Stimulated activated effector memory CD8-positive, alpha-beta T cell treated with anti-CD3 and anti-CD28 coated beads, Interleukin-12 subunit alpha, Interleukin-12 subunit beta, amount 100 ng/mL, for 72 hours (primary cell): ENCODE data around the gene SRRM5.
"Not testable (repeated sequence)": the region's sequence is repeated elsewhere in the genome, so short reads cannot be mapped to it uniquely, and the experiment has no call there.

Experiments used
- ATAC-seq: fragments of 150-1000 bp; cut with Tn5 transposase; 2 replicates; pipeline ENCODE4 v1.10.0; 2021
- DNase-seq, 2 donors: peaks; one replicate each; pipeline ENCODE4 v3.0.0; 2021 to 2022; ENCODE audit warnings: low spot score in 2 of 2
- H3K27ac Mint-ChIP-seq: one replicate; pipeline ENCODE4 v1.8.0; 2022; ENCODE audit warnings: mild to moderate bottlenecking, mixed read lengths
- H3K36me3 Mint-ChIP-seq: one replicate; pipeline ENCODE4 v1.8.0; 2022; ENCODE audit warnings: mild to moderate bottlenecking, mixed read lengths
- H3K4me1 Mint-ChIP-seq: one replicate; pipeline ENCODE4 v1.8.0; 2022; ENCODE audit warnings: mixed read lengths
- H3K4me3 Mint-ChIP-seq: one replicate; pipeline ENCODE4 v1.8.0; 2022; ENCODE audit warnings: mild to moderate bottlenecking, mixed read lengths
- H3K9me3 Mint-ChIP-seq: one replicate; pipeline ENCODE4 v1.8.0; 2022; ENCODE audit warnings: mixed read lengths

Gene SRRM5

GRCh38 chr19:43582495-43582894 lies 29.4 kb upstream of the SRRM5 start:
- Mint-ChIP-seq H3K4me3 (peak overlapping the region; percentile 75), H3K27ac (peak overlapping the region; percentile 8), H3K9me3 (no peaks in the 10 kb centered on the region), H3K36me3 (peaks cover 13% of the 10 kb centered on the region), H3K4me1 (peaks cover 36% of the 10 kb centered on the region)
- ATAC-seq, result no peak
- DNase-seq, result no peak

- no peak overlapping the region for H3K4me3 Mint-ChIP-seq
- no peaks in the 10 kb centered on the region for H3K9me3 Mint-ChIP-seq
- no peak for ATAC-seq
- peaks cover 7% of the 10 kb centered on the region for H3K36me3 Mint-ChIP-seq
- peak overlapping the region; percentile 83 for H3K27ac Mint-ChIP-seq
- DNase-seq, result no peak
- H3K4me1 Mint-ChIP-seq, result peaks cover 28% of the 10 kb centered on the region
Measured at GRCh38 chr19:43584484-43584883, 27.4 kb upstream of the SRRM5 start.

- H3K4me3 Mint-ChIP-seq, result no peak overlapping the region
- DNase-seq, result no peak
- ATAC-seq, result no peak
- peaks cover 24% of the 10 kb centered on the region for H3K4me1 Mint-ChIP-seq
- peaks cover 19% of the 10 kb centered on the region for H3K36me3 Mint-ChIP-seq
- no peaks in the 10 kb centered on the region for H3K9me3 Mint-ChIP-seq
- peak overlapping the region; percentile 49 for H3K27ac Mint-ChIP-seq
Measured at GRCh38 chr19:43586346-43586745, 25.5 kb upstream of the SRRM5 start.

- not testable (repeated sequence) for H3K9me3 Mint-ChIP-seq, ATAC-seq, DNase-seq, H3K4me3 Mint-ChIP-seq, H3K27ac Mint-ChIP-seq
- Mint-ChIP-seq H3K4me1 (peaks cover 24% of the 10 kb centered on the region), H3K36me3 (peaks cover 26% of the 10 kb centered on the region)
Measured at GRCh38 chr19:43587029-43587428, 24.9 kb upstream of the SRRM5 start.

GRCh38 chr19:43589277-43589676 lies 22.6 kb upstream of the SRRM5 start:
- Mint-ChIP-seq H3K4me3 (no peak overlapping the region), H3K36me3 (peaks cover 44% of the 10 kb centered on the region), H3K9me3 (no peaks in the 10 kb centered on the region), H3K27ac (peak overlapping the region; percentile 60), H3K4me1 (peaks cover 32% of the 10 kb centered on the region)
- no peak for ATAC-seq
- no peak for DNase-seq

GRCh38 chr19:43589678-43590077 lies 22.2 kb upstream of the SRRM5 start:
- peaks cover 30% of the 10 kb centered on the region for H3K4me1 Mint-ChIP-seq
- no peak overlapping the region for H3K4me3 Mint-ChIP-seq
- DNase-seq (no peak), ATAC-seq (peak; percentile 48)
- H3K9me3 Mint-ChIP-seq, result no peaks in the 10 kb centered on the region
- peak overlapping the region; percentile 60 for H3K27ac Mint-ChIP-seq
- peaks cover 47% of the 10 kb centered on the region for H3K36me3 Mint-ChIP-seq

GRCh38 chr19:43591904-43592772 lies 19.8 kb upstream of the SRRM5 start:
- Mint-ChIP-seq H3K4me1 (peaks cover 29% of the 10 kb centered on the region), H3K4me3 (no peak overlapping the region)
- ATAC-seq, result no peak

GRCh38 chr19:43592800-43593350 lies 19.0 kb upstream of the SRRM5 start:
- Mint-ChIP-seq H3K36me3 (peaks cover 66% of the 10 kb centered on the region), H3K4me1 (peaks cover 37% of the 10 kb centered on the region), H3K4me3 (peak overlapping the region; percentile 95), H3K9me3 (no peaks in the 10 kb centered on the region), H3K27ac (peak overlapping the region; percentile 73)
- ATAC-seq (no peak), DNase-seq (no peak)

More at GRCh38 chr19:43591904-43592772, 19.8 kb upstream of the SRRM5 start:
- Mint-ChIP-seq H3K9me3 (no peaks in the 10 kb centered on the region), H3K36me3 (peaks cover 61% of the 10 kb centered on the region), H3K27ac (no peak overlapping the region)
- no peak for DNase-seq

- Mint-ChIP-seq H3K36me3 (peaks cover 74% of the 10 kb centered on the region), H3K4me1 (peaks cover 48% of the 10 kb centered on the region), H3K4me3 (peak overlapping the region; percentile 95), H3K9me3 (no peaks in the 10 kb centered on the region), H3K27ac (peak overlapping the region; percentile 73)
- ATAC-seq (no peak), DNase-seq (no peak)
Measured at GRCh38 chr19:43594081-43594697, 17.7 kb upstream of the SRRM5 start.

GRCh38 chr19:43594710-43595604 lies 16.9 kb upstream of the SRRM5 start:
- ATAC-seq (peak; percentile 64), DNase-seq (peak; percentile 67 to 82)
- peaks cover 40% of the 10 kb centered on the region for H3K4me1 Mint-ChIP-seq
- peaks cover 82% of the 10 kb centered on the region for H3K36me3 Mint-ChIP-seq
- H3K4me3 Mint-ChIP-seq, result peak overlapping the region; percentile 95
- H3K9me3 Mint-ChIP-seq, result no peaks in the 10 kb centered on the region
- H3K27ac Mint-ChIP-seq, result peak overlapping the region; percentile 100

GRCh38 chr19:43595605-43595998 lies 16.3 kb upstream of the SRRM5 start:
- H3K27ac Mint-ChIP-seq, result peak overlapping the region; percentile 100
- peaks cover 84% of the 10 kb centered on the region for H3K36me3 Mint-ChIP-seq
- DNase-seq (no peak), ATAC-seq (peak; percentile 35)
- no peaks in the 10 kb centered on the region for H3K9me3 Mint-ChIP-seq
- peaks cover 39% of the 10 kb centered on the region for H3K4me1 Mint-ChIP-seq
- peak overlapping the region; percentile 95 for H3K4me3 Mint-ChIP-seq

- peaks cover 39% of the 10 kb centered on the region for H3K4me1 Mint-ChIP-seq
- peak within 1 kb of the TSS; percentile 95 for H3K4me3 Mint-ChIP-seq
- H3K9me3 Mint-ChIP-seq, result no peaks in the 10 kb centered on the region
- peak within 1 kb of the TSS; percentile 100 for H3K27ac Mint-ChIP-seq
- H3K36me3 Mint-ChIP-seq, result peaks cover 80% of the 10 kb centered on the region
- ATAC-seq, result peak; percentile 85
- peak; percentile 100 for DNase-seq
Measured at GRCh38 chr19:43595999-43596841, 15.7 kb upstream of the SRRM5 start, which contains the start of the genes IRGQ and ZNF576. IRGQ (minus strand) TSS chr19:43596134; CDS start chr19:43595338, 796 bp downstream. ZNF576 (plus strand) TSS chr19:43596595; CDS start chr19:43597109, 514 bp downstream.

- H3K9me3 Mint-ChIP-seq, result no peaks in the 10 kb centered on the region
- H3K4me1 Mint-ChIP-seq, result peaks cover 39% of the 10 kb centered on the region
- no peak for ATAC-seq
- peak in 1 of 2 donors; percentile 56 for DNase-seq
- H3K4me3 Mint-ChIP-seq, result peak overlapping the region; percentile 95
- H3K36me3 Mint-ChIP-seq, result peaks cover 80% of the 10 kb centered on the region
- peak overlapping the region; percentile 100 for H3K27ac Mint-ChIP-seq
Measured at GRCh38 chr19:43596842-43597461, 14.9 kb upstream of the SRRM5 start.
